ENCODE data around the gene SLC7A6OS.

Gene SLC7A6OS

DNA sequence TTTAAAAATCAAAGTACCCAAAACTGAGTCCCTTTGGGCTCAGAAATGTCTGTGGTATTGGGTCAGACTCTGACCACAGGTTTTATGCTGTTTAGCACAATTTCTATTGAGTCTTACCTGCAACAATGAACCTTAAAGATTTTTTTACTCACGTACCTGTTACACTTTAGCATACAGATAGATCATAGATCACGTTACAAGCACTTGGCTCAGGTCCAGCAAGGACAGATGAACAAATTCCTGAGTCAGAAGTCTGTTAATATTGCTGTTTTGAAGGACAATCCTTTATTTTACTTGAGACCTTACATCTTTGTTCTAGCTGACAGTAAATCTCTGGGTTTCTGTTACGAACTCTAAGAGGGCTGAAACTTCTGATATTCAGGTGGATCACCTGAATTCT is 12.8 kb downstream of the SLC7A6OS start:
- no peak for DNase-seq (ENCODE audit: extremely low spot score)
- CTCF ChIA-PET, result interaction anchor here (1.5 to 6.2 kb wide), 4 partner anchors 7 to 36 kb away, joined by 6 to 32 read pairs (median 14); no protein-coding TSS in a partner anchor
- POLR2A ChIA-PET, result interaction anchor here (1.3 kb wide), 1 partner anchor 8 kb away, joined by 3 read pairs; no protein-coding TSS in a partner anchor
- TF ChIP-seq, protein P1, sequence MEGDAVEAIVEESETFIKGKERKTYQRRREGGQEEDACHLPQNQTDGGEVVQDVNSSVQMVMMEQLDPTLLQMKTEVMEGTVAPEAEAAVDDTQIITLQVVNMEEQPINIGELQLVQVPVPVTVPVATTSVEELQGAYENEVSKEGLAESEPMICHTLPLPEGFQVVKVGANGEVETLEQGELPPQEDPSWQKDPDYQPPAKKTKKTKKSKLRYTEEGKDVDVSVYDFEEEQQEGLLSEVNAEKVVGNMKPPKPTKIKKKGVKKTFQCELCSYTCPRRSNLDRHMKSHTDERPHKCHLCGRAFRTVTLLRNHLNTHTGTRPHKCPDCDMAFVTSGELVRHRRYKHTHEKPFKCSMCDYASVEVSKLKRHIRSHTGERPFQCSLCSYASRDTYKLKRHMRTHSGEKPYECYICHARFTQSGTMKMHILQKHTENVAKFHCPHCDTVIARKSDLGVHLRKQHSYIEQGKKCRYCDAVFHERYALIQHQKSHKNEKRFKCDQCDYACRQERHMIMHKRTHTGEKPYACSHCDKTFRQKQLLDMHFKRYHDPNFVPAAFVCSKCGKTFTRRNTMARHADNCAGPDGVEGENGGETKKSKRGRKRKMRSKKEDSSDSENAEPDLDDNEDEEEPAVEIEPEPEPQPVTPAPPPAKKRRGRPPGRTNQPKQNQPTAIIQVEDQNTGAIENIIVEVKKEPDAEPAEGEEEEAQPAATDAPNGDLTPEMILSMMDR (IDR thresholded peaks at IDR 0.05; ENCODE audit: control extremely low read depth, extremely low read depth, low read depth, missing control alignments), result no peak

DNA sequence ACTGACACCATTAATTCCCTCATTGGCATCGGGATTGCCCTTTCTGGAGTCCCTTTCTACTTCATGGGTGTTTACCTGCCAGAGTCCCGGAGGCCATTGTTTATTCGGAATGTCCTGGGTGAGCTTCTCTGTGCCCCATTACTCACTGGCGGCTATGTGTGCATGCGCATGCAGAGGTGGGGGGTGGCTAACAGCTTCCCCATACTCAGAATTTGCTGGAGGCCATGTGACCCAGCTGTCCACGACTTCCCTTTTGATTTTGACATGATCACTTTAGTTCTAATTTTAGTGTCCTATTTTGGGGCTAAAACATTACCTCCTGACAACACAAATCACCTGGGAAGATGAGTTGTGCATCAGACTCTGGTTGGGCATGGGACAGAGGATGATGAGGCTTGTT is 14.1 kb downstream of the SLC7A6OS start:
- TF ChIP-seq, protein P1 (IDR thresholded peaks at IDR 0.05; ENCODE audit: control extremely low read depth, extremely low read depth, low read depth, missing control alignments), result no peak
- DNase-seq (ENCODE audit: extremely low spot score), result no peak
- CTCF ChIA-PET, result interaction anchor here (2.2 to 15.4 kb wide), 4 partner anchors 9 to 36 kb away, joined by 7 to 268 read pairs (median 26); partner anchors contain the start of gene SLC7A6
- POLR2A ChIA-PET, result no interaction called here

DNA sequence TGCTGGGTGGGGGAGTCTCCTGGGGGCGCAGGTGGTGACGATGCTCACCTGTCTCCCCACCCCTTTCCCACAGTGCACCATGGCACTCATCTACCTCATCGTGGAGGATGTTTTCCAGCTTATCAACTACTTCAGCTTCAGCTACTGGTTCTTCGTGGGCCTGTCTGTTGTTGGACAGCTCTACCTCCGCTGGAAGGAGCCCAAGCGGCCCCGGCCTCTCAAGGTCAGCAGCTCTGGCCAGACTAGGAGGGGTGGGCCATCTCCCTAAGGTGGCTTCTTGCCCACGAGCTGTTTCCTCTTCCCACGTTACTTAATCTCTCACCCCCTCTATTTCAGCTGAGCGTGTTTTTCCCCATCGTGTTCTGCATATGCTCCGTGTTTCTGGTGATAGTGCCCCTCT is 14.5 kb downstream of the SLC7A6OS start:
- CTCF ChIA-PET, result interaction anchor here (2.2 to 15.4 kb wide), 4 partner anchors 9 to 35 kb away, joined by 7 to 268 read pairs (median 26); partner anchors contain the start of gene SLC7A6

DNA sequence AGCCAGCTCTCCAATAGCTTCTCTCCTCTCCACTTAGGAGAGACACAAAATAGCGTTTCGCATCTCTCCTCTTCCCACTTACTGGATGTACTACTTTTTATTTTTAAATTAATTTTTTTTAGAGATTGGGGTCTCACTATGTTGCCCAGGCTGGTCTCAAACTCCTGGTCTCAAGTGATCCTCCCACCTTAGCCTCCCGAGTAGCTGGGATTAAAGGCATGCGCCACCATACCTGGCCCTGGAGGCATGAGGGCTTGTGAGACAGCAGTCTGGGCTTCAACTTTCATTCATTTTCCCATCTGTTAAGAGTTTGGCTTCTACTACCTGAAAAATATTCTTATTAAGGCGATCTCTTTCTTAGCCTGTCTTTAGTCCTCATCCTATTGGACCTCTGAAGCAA is 18.3 kb downstream of the SLC7A6OS start:
- ChIA-PET CTCF (interaction anchor here (1.2 to 15.4 kb wide), 4 partner anchors 8 to 36 kb away, joined by 4 to 268 read pairs (median 34); partner anchors contain the start of genes PRMT7, SLC7A6 and SLC7A6OS), POLR2A (no interaction called here)
- TF ChIP-seq, protein P1 (IDR thresholded peaks at IDR 0.05; ENCODE audit: control extremely low read depth, extremely low read depth, low read depth, missing control alignments), result no peak
- DNase-seq (ENCODE audit: extremely low spot score), result no peak

More for the DNA sequence above, 14.5 kb downstream of the SLC7A6OS start:
- POLR2A ChIA-PET, result interaction anchor here (1.8 kb wide), 1 partner anchor 32 kb away, joined by 5 read pairs; the partner anchor contains the start of gene SLC7A6
- TF ChIP-seq, protein P1 (IDR thresholded peaks at IDR 0.05; ENCODE audit: control extremely low read depth, extremely low read depth, low read depth, missing control alignments), result no peak
- no peak for DNase-seq (ENCODE audit: extremely low spot score)

DNA sequence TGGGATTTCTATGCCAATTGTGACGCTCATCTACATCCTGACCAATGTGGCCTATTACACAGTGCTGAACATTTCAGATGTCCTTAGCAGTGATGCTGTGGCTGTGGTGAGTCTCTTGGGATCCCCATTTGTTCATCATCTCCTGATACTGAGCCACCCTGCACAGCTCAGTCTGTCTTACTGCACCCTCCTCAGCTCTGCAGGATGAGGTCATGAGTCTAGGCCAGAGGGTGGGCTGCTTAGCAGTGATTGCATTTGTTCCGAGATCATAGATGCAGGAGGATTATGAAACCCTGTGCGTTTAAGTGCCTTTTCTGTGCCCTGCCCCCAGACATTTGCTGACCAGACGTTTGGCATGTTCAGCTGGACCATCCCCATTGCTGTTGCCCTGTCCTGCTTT is 19.5 kb downstream of the SLC7A6OS start:
- ChIA-PET POLR2A (interaction anchor here (1.1 to 1.2 kb wide), 2 partner anchors 19 to 28 kb away, joined by 3 read pairs; partner anchors contain the start of genes PRMT7 and SLC7A6OS), CTCF (interaction anchor here (1.0 to 15.4 kb wide), 7 partner anchors 9 to 770 kb away, joined by 3 to 268 read pairs (median 4); partner anchors contain the start of genes PRMT7, SLC7A6 and SLC7A6OS)
- TF ChIP-seq, protein P1 (IDR thresholded peaks at IDR 0.05; ENCODE audit: control extremely low read depth, extremely low read depth, low read depth, missing control alignments), result no peak
- DNase-seq (ENCODE audit: extremely low spot score), result no peak

DNA sequence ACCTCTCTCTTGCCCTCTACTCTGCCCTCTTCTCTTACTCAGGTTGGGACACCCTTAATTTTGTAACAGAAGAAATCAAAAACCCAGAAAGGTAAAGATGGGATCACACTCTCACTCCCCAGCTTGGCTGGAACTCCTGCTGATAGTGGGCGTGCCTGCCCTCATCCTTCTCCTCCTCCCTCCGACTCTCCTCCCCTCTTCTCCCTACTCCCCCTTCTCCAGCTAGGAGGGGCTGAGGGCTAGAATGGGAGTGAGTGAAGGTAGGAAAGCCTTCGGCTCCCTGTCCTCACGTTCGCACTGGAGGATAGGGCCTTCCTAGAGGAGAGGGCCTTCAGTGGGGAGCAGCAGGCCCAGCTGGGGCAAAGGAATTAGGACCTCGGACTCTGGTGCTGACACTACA is 20.3 kb downstream of the SLC7A6OS start:
- POLR2A ChIA-PET, result interaction anchor here (1.4 kb wide), 1 partner anchor 10 kb away, joined by 7 read pairs; no protein-coding TSS in a partner anchor
- CTCF ChIA-PET, result interaction anchor here (1.3 to 15.4 kb wide), 8 partner anchors 10 to 41 kb away, joined by 4 to 268 read pairs (median 8); partner anchors contain the start of genes PRMT7, SLC7A6 and SLC7A6OS
- TF ChIP-seq, protein P1 (IDR thresholded peaks at IDR 0.05; ENCODE audit: control extremely low read depth, extremely low read depth, low read depth, missing control alignments), result no peak
- DNase-seq (ENCODE audit: extremely low spot score), result no peak
